Neural cell (in vitro differentiated cells): Measurements from ENCODE around the gene ENO2. TPM values are rescaled to one million over a fixed set of nuclear protein-coding genes. Genes with fewer than 3 reads are reported as not detected.

Experiments
- H2AFZ ChIP-seq: fragments of 200-600, 300-800 bp; sonication (generic), shearing (Covaris generic); 2 replicates; pipeline ENCODE4 v1.6.0; 2014; ENCODE audit warnings: low read depth, mild to moderate bottlenecking, antibody characterized with exemption, low read length, moderate library complexity
- H3F3A ChIP-seq: fragments of 200-600 bp; shearing (Covaris generic); 2 replicates; pipeline ENCODE4 v1.6.1; 2016; ENCODE audit warnings: mild to moderate bottlenecking, moderate library complexity, mixed read lengths, antibody characterized with exemption, low read length; ENCODE audit not compliant: insufficient read depth, poor library complexity, severe bottlenecking
- H3K27ac ChIP-seq: fragments of 200-600, 300-800 bp; sonication (generic), shearing (Covaris generic); 2 replicates; pipeline ENCODE4 v1.5.1; 2014; ENCODE audit warnings: mild to moderate bottlenecking, low read length, moderate library complexity
- H3K27me3 ChIP-seq: fragments of 300-800, 200-600 bp; sonication (generic), shearing (Covaris generic); 2 replicates; pipeline ENCODE4 v1.6.0; 2014; ENCODE audit warnings: mild to moderate bottlenecking, low read depth, low read length, moderate library complexity; ENCODE audit not compliant: insufficient read depth
- H3K36me3 ChIP-seq: fragments of 300-800, 200-600 bp; sonication (generic), shearing (Covaris generic); 2 replicates; pipeline ENCODE4 v1.5.1; 2014; ENCODE audit warnings: mild to moderate bottlenecking, antibody characterized with exemption, low read length, moderate library complexity; ENCODE audit not compliant: insufficient read depth
- H3K4me2 ChIP-seq: fragments of 300-800, 200-600 bp; sonication (generic), shearing (Covaris generic); 2 replicates; pipeline ENCODE4 v1.6.0; 2014; ENCODE audit warnings: mild to moderate bottlenecking, low read length
- H3K4me3 ChIP-seq: fragments of 300-800, 200-600 bp; sonication (generic), shearing (Covaris generic); 2 replicates; pipeline ENCODE4 v1.5.1; 2014; ENCODE audit warnings: mild to moderate bottlenecking, low read length, moderate library complexity
- H3K79me2 ChIP-seq: fragments of 200-600 bp; shearing (Covaris generic); replicated peaks from 2 replicates; pipeline ENCODE4 v1.6.0; 2014; ENCODE audit warnings: mild to moderate bottlenecking, low read length, moderate library complexity; ENCODE audit not compliant: insufficient read depth
- H3K9ac ChIP-seq: fragments of 300-800, 200-600 bp; sonication (generic), shearing (Covaris generic); 2 replicates; pipeline ENCODE4 v1.6.1; 2016; ENCODE audit warnings: mild to moderate bottlenecking, low read length, mixed read lengths
- H3K9me2 ChIP-seq: fragments of 200-600 bp; shearing (Covaris generic); 2 replicates; pipeline ENCODE4 v1.6.1; 2016; ENCODE audit warnings: mild to moderate bottlenecking, low read length, mixed read lengths; ENCODE audit not compliant: insufficient read depth
- H3K9me3 ChIP-seq: fragments of 200-600, 300-800 bp; sonication (generic), shearing (Covaris generic); 2 replicates; pipeline ENCODE4 v1.6.1; 2016; ENCODE audit warnings: mild to moderate bottlenecking, mixed run types, low read length, moderate library complexity, mixed read lengths
- H4K20me1 ChIP-seq: fragments of 200-600 bp; shearing (Covaris generic); 2 replicates; pipeline ENCODE4 v1.6.1; 2016; ENCODE audit warnings: mild to moderate bottlenecking, mixed run types; ENCODE audit not compliant: insufficient read depth
- CTCF ChIP-seq: fragments of 450-650 bp; IDR thresholded peaks from 2 replicates; pipeline ENCODE4 v1.5.1; 2014; ENCODE audit warnings: antibody characterized with exemption, mild to moderate bottlenecking, moderate library complexity; ENCODE audit not compliant: poor library complexity, severe bottlenecking
- EP300 ChIP-seq: fragments of 450-650 bp; conservative IDR thresholded peaks from 2 replicates; pipeline ENCODE4 v1.6.1; 2014; ENCODE audit warnings: antibody characterized with exemption, mild to moderate bottlenecking, moderate library complexity; ENCODE audit not compliant: poor library complexity, severe bottlenecking
- EZH2 ChIP-seq: fragments of 200-600, 300-800 bp; shearing (Covaris generic), sonication (generic); IDR thresholded peaks from 2 replicates; pipeline ENCODE4 v1.6.1; 2014; ENCODE audit warnings: antibody characterized with exemption, low read length, borderline replicate concordance, mild to moderate bottlenecking; ENCODE audit not compliant: insufficient read depth, poor library complexity, severe bottlenecking
- MXI1 ChIP-seq: fragments of 450-650 bp; conservative IDR thresholded peaks from 2 replicates; pipeline ENCODE4 v1.6.1; 2014; ENCODE audit warnings: antibody characterized with exemption, mild to moderate bottlenecking; ENCODE audit not compliant: poor library complexity, severe bottlenecking
- POLR2AphosphoS5 ChIP-seq: IDR thresholded peaks from 2 replicates; pipeline ENCODE4 v1.6.1; 2012
- RAD21 ChIP-seq: fragments of 450-650 bp; conservative IDR thresholded peaks from 2 replicates; pipeline ENCODE4 v1.6.1; 2014; ENCODE audit warnings: antibody characterized with exemption, mild to moderate bottlenecking, moderate library complexity
- REST ChIP-seq: IDR thresholded peaks from 2 replicates; pipeline ENCODE4 v1.6.1; 2012; ENCODE audit warnings: borderline replicate concordance
- SMC3 ChIP-seq: fragments of 450-650 bp; conservative IDR thresholded peaks from 2 replicates; pipeline ENCODE4 v1.6.1; 2014; ENCODE audit warnings: antibody characterized with exemption, mild to moderate bottlenecking, moderate library complexity; ENCODE audit not compliant: poor library complexity
- TAF1 ChIP-seq: IDR thresholded peaks from 2 replicates; pipeline ENCODE4 v1.6.1; 2012; ENCODE audit warnings: low read depth
- polyA plus RNA-seq: library from polyadenylated mRNA; depleted of rRNA; stranded (reverse); fragments of >200 nt; gene quantifications from 2 replicates; pipeline ENCODE4 v1.2.3, GENCODE V29; 2014

ENO2 gene
- polyA plus RNA-seq, 1 donor from 2014 or later, result 193 TPM

DNA sequence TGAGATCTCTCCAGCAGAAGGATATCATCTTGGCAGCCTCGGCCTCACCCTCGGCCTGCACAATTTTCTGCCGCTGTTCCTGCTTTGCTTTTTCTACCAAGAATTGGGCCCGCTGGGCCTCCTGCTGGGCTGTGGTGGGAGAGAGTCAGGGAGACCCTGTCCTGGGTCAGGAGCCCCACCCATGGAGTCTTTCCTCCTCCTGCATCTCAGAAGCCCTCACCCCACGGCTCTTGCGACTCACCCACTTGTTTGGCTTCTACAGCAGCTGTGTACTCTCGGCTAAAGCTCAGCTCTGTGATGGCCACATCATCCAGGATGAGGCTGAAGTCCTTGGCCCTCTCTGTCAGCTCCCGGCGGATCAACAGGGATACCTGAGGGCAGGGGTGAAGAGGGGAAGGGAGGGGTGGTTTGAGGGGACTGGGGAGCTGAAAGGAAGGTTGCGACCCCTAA is 53.3 kb downstream of the ENO2 start:
- Histone ChIP-seq H3K9me3 (no peaks in the 10 kb centered on the region), H3K27me3 (no peaks in the 10 kb centered on the region), H3K79me2 (peaks cover 34% of the 10 kb centered on the region)

GRCh38 chr12:6968426-6968825 is 54.0 kb downstream of the ENO2 start:
- Histone ChIP-seq H3F3A (no peaks in the 10 kb centered on the region), H2AFZ (no peak overlapping the region), H3K9me3 (no peaks in the 10 kb centered on the region), H3K4me3 (peak overlapping the region; percentile 99), H4K20me1 (no peaks in the 10 kb centered on the region), H3K4me2 (no peak overlapping the region), H3K36me3 (no peaks in the 10 kb centered on the region), H3K79me2 (peaks cover 34% of the 10 kb centered on the region), H3K9ac (no peak overlapping the region), H3K27me3 (no peaks in the 10 kb centered on the region), H3K9me2 (no peaks in the 10 kb centered on the region), H3K27ac (no peak overlapping the region)
- no peak for TF ChIP-seq POLR2AphosphoS5
- TF ChIP-seq EZH2, result no peak
- TF ChIP-seq CTCF, result no peak
- TF ChIP-seq REST, result no peak
- TF ChIP-seq RAD21, result no peak
- no peak for TF ChIP-seq TAF1
- no peak for TF ChIP-seq SMC3

More for the DNA sequence above, 53.3 kb downstream of the ENO2 start:
- no peak overlapping the region for H2AFZ ChIP-seq
- TF ChIP-seq CTCF (no peak), POLR2AphosphoS5 (no peak), RAD21 (no peak), TAF1 (no peak), MXI1 (no peak), EP300 (no peak), EZH2 (no peak), REST (no peak), SMC3 (no peak)
- H3K9me2 ChIP-seq, result no peaks in the 10 kb centered on the region
- H3K36me3 ChIP-seq, result no peaks in the 10 kb centered on the region
- H4K20me1 ChIP-seq, result no peaks in the 10 kb centered on the region
- H3K9ac ChIP-seq, result no peak overlapping the region
- H3F3A ChIP-seq, result no peaks in the 10 kb centered on the region
- H3K27ac ChIP-seq, result no peak overlapping the region
- H3K4me2 ChIP-seq, result no peak overlapping the region
- no peak overlapping the region for H3K4me3 ChIP-seq
